Ramos (cell line): Measurements from ENCODE around the gene EFCAB5.
"Not testable (repeated sequence)": the region's sequence is repeated elsewhere in the genome, so short reads cannot be mapped to it uniquely, and the experiment has no call there.

Experiments used
- in situ Hi-C: fragments of 300-500 bp; cut with MboI; formaldehyde crosslinking; loops from one replicate; pipeline ENCODE4 v1.14.3; 2022; ENCODE audit warnings: low sequenced_read_pairs; ENCODE audit not compliant: unreplicated experiment

The EFCAB5 gene

GRCh38 chr17:29931231-29931932, 10.1 kb upstream of the EFCAB5 start:
- in situ Hi-C loops, result loop anchor here (25.0 kb wide), 1 partner anchor 294 kb away; no protein-coding TSS in a partner anchor

GRCh38 chr17:29933379-29933778, 8.1 kb upstream of the EFCAB5 start:
- in situ Hi-C loops, result loop anchor here (25.0 kb wide), 1 partner anchor 296 kb away; no protein-coding TSS in a partner anchor

- in situ Hi-C loops, result loop anchor here (25.0 kb wide), 1 partner anchor 299 kb away; no protein-coding TSS in a partner anchor
Observed at GRCh38 chr17:29935909-29936308, 5.5 kb upstream of the EFCAB5 start.

DNA sequence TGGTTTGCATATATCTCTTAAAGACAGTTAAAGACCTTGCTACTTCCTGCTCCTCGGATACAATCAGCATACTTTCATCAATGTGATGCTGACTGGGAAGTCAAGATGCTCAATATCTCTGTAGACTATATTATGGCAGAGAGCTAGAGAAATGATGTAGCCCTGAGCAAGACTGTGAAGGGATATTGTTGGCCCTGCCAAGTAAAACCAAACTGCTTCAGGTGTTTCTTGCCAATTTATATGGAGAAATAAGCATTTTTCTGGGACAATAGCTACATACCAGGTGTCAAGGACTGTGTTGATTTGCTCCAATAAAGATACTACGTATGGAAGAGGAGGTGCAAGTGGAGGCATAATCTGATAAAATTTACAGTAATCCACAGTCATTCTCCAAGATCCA, 4.7 kb upstream of the EFCAB5 start:
- in situ Hi-C loops, result loop anchor here (25.0 kb wide), 1 partner anchor 299 kb away; no protein-coding TSS in a partner anchor

DNA sequence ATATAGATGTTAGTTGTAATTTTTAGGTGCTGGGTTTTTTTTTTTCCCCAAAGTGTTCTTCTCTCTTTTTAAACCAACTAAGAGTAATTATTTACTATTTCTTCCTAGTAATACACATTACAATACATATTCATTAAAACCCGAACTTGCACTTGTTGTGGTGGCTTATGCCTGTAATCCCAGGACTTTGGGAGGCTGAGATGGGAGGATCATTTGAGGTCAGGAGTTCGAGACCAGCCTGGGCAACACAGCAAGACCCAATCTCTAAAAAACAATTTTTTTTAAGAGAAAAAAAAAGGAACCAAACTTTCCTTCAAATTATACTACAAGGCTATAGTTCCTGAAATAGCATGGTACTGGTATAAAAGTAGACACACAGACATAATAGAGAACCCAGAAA, 3.8 kb downstream of the EFCAB5 start:
- in situ Hi-C loops, result loop anchor here (25.0 kb wide), 1 partner anchor 308 kb away; no protein-coding TSS in a partner anchor

DNA sequence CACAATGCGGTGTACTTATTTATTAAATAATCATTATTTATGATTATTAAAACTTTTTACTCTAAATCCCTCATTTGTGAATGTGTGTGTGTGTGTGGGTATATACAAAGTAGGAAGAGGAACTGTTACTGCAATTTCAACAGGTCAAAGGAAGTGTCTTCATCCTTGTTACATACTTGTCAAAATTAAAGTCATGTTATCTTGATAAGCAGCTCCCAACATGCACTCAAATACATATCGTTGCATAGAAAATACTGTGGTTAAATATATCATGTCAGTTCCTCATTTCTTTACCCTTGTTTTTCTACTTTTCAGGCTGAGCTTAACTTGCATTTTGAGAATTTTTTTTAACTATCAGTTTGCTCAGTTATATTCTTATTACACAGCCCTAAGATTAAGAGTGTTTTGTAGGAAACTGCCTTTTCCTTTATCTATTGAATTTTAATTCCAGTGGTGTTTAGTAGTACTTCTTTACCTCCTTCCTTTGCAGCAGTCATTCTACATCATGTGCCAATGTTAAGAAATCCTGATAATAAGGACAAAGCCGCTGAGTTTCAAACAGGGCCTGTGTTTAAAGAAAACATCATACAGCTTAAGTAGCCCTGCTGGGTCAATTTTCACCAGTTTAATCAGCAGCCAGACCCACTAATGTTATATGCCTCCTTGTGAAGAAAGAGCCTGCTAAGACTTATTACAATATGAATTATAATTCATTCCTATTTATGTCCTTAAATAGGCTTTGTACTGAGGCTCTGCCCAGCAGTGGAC, 7.2 kb downstream of the EFCAB5 start:
- in situ Hi-C loops, result loop anchor here (25.0 kb wide), 1 partner anchor 311 kb away; no protein-coding TSS in a partner anchor

GRCh38 chr17:29949696-29950095, 8.3 kb downstream of the EFCAB5 start:
- in situ Hi-C loops, result loop anchor here (25.0 kb wide), 1 partner anchor 312 kb away; no protein-coding TSS in a partner anchor

DNA sequence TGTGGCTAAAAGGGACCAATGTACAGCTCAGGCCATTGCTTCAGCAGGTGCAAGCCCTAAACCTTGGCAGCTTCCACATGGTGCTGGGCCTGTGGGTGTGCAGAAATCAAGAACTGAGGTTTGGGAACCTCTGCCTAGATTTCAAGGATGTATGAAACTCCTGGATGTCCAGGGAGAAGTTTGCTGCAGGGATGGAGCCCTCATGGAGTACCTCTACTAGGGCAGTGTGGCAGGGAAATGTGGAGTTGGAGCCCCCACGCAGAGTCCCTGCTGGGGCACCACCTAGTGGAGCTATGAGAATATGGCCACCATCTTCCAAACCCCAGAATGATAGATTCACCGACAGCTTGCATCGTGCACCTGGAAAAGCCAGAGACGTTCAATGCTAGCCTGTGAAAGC, 13.0 kb downstream of the EFCAB5 start:
- in situ Hi-C loops, result no loop called here

DNA sequence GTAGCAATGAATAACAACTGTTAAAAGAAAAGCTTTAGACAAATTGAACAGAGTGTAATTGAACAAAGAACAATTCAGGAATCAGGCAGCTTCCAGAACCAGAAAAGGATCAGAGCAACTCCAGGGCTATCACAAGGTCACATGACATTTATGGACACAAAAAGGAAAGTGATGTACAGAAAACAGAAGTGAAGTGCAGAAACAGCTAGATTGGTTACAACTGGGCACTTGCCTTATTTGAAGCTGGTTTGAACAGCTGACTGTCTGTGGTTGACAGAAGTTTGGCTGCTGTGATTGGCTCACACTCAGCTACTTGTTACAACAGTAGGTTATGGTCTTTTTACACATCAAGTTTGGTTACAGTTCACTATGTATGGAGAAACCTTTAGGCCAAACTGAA, 14.8 kb downstream of the EFCAB5 start:
- in situ Hi-C loops, result no loop called here

GRCh38 chr17:29957488-29957887, 16.1 kb downstream of the EFCAB5 start:
- in situ Hi-C loops, result not testable (repeated sequence)

- in situ Hi-C loops, result no loop called here
Observed at GRCh38 chr17:29958947-29959657, 17.7 kb downstream of the EFCAB5 start.

- in situ Hi-C loops, result no loop called here
Observed at GRCh38 chr17:29959658-29960337, 18.4 kb downstream of the EFCAB5 start.

GRCh38 chr17:29962656-29963055, 21.2 kb downstream of the EFCAB5 start:
- in situ Hi-C loops, result no loop called here

DNA sequence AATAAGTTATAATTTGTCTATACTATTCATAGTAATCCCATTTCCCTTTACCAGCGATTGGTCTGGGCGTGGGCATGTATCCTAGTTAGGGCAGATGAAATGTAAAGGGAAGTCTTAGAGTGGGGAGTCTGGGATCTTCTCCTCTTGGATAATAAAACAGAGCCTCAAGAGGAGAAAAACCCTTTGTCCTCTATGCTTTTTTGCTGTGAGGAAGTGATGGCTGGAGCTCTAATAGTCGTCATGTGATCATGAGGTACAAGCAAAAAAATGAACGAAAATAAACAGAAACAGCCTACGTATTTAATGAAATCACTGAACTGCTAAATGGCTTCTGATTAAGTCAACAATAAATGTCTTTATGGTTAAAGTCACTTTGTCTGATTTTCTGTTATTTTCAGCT, 26.8 kb downstream of the EFCAB5 start:
- in situ Hi-C loops, result no loop called here

- in situ Hi-C loops, result no loop called here
Observed at GRCh38 chr17:29972277-29972676, 30.8 kb downstream of the EFCAB5 start.

DNA sequence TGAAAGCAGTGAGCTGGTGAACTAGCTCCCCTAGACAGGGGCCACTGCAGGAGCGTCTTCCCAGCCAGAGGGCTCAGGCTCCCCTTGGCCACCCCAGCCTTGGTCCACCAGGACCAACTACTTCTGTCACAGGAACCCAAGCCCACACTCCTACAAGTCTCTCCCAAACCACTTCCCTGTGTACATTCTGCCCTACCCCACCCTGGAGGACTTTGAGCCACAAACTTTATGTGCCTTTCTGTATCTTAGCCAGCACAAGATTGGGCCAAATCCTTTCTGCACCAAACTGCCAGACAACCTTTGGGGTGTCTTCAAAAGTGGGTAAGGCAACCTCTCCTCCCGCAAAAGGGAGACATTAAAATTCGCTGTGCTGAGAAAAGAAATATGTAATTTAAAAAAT, 31.6 kb downstream of the EFCAB5 start:
- in situ Hi-C loops, result no loop called here

DNA sequence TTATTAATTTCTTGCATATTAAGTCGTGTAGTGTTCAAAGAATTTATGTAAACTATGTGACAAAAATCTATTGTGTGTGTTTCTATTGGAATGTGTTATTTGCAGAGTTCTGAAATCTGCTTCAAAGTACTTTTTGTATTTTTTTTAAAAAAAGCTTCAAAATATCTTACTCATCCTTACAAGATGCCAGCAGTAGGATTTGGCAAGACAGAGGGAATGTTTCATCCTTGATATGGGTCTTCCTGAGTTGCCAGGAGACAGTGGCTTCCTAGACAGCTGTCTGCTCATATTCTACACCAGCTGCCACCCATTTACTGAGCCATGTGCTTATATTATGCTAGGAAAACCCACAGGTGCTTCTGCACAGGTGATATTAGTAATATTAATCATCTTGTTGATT, 36.4 kb downstream of the EFCAB5 start:
- in situ Hi-C loops, result no loop called here

DNA sequence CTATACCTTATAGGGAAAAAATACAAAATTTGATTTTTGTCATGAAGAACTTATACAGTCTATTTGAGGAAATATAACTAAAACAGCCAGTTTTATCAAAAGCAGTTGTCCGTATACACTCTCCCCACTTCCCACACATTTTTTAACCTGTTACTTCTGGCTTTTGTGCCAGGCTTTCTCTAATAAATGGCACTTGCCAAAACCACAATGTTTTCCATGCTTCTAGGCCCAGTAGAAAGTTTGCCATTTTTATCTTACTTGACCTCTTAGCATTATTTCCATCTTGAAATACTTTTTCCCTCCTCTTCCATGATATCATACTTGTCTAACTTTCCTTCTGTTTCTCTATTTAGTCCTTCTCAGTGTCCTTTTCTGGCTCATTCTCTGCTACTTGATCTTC, 38.8 kb downstream of the EFCAB5 start:
- in situ Hi-C loops, result no loop called here

DNA sequence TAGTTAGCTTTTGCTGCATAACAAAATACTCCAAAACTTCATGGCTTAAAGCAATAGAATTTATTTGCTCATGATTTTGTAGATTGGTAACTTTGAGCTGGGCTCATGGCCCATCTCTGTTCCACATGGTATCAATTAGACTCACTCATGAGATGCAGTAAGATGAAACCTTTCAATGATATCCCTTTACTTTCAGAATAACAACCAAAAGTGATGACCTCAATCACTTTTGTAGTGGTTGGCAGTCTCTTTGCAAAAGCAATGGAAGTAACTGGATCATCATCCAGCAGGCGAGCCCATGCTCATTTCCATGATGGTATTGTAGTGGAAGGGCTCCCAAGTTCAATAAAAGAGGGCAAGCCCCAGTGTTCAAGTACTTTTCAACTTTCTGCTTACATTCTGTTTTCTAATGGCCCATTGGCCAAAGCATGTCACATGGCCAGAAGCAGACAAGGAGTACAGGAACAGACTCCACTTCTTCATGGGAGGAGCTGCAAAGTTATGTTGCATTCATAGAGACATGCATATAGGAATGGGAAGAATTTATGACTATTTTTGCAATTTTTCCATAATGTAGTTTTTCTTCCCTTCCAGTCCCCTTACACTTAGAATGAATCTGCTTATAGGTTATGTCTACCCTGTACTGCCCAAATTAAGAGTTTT, 41.7 kb downstream of the EFCAB5 start:
- in situ Hi-C loops, result no loop called here

DNA sequence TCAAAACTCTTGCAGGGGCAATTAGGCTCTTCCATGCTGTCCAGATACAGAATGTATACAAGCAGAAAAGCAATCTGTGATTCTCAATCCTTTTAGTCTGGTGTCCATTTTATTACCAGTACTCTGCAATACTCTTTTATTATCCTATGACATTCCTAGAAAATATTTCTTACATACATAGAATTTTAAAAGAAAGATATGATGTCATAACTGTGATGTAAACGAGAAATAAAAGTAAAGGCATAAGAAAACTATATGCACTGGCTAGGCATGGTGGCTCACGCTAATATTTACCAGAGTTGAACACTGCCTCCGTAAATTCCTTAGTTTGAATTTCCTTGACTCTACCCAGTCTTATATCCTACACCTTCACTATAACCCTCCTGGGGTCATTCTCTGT, 55.0 kb downstream of the EFCAB5 start:
- in situ Hi-C loops, result no loop called here
